Measurements from ENCODE around the gene ANKS1A. TPM values are rescaled to one million over a fixed set of nuclear protein-coding genes. Genes with fewer than 3 reads are reported as not detected.

ANKS1A gene
- polyA plus RNA-seq, 1 of the 3 experiments (the other 2 are of a cell fraction) = 7.6 TPM

DNA sequence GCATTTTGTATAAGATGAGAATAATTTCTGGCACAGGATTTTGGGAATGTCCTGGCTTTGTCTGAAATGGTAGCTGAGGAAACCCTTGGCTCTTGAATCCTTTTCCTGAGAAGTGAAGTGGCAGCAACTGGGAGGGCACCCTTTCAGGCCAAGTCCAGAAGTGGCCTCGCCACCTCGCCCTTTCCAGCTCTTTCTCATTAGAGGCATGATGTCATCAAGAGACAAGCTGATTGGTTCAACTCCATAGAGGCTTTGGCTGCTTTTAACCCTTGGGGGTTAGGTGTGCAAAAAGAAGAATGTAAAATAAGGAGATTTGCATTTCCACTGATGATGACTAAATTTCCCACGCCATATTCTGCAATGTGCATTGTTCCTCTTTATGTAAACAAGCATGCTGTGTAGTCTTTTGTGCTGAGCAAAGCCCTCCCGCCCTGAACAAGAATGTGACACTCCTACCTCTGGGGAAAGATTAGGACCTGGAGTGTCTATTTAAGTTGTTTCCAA is 135.5 kb downstream of the ANKS1A start (continued):
- TF ChIP-seq, protein P1, sequence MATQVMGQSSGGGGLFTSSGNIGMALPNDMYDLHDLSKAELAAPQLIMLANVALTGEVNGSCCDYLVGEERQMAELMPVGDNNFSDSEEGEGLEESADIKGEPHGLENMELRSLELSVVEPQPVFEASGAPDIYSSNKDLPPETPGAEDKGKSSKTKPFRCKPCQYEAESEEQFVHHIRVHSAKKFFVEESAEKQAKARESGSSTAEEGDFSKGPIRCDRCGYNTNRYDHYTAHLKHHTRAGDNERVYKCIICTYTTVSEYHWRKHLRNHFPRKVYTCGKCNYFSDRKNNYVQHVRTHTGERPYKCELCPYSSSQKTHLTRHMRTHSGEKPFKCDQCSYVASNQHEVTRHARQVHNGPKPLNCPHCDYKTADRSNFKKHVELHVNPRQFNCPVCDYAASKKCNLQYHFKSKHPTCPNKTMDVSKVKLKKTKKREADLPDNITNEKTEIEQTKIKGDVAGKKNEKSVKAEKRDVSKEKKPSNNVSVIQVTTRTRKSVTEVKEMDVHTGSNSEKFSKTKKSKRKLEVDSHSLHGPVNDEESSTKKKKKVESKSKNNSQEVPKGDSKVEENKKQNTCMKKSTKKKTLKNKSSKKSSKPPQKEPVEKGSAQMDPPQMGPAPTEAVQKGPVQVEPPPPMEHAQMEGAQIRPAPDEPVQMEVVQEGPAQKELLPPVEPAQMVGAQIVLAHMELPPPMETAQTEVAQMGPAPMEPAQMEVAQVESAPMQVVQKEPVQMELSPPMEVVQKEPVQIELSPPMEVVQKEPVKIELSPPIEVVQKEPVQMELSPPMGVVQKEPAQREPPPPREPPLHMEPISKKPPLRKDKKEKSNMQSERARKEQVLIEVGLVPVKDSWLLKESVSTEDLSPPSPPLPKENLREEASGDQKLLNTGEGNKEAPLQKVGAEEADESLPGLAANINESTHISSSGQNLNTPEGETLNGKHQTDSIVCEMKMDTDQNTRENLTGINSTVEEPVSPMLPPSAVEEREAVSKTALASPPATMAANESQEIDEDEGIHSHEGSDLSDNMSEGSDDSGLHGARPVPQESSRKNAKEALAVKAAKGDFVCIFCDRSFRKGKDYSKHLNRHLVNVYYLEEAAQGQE (IDR thresholded peaks at IDR 0.05; ENCODE audit: low read depth, low read length) = no peak

DNA sequence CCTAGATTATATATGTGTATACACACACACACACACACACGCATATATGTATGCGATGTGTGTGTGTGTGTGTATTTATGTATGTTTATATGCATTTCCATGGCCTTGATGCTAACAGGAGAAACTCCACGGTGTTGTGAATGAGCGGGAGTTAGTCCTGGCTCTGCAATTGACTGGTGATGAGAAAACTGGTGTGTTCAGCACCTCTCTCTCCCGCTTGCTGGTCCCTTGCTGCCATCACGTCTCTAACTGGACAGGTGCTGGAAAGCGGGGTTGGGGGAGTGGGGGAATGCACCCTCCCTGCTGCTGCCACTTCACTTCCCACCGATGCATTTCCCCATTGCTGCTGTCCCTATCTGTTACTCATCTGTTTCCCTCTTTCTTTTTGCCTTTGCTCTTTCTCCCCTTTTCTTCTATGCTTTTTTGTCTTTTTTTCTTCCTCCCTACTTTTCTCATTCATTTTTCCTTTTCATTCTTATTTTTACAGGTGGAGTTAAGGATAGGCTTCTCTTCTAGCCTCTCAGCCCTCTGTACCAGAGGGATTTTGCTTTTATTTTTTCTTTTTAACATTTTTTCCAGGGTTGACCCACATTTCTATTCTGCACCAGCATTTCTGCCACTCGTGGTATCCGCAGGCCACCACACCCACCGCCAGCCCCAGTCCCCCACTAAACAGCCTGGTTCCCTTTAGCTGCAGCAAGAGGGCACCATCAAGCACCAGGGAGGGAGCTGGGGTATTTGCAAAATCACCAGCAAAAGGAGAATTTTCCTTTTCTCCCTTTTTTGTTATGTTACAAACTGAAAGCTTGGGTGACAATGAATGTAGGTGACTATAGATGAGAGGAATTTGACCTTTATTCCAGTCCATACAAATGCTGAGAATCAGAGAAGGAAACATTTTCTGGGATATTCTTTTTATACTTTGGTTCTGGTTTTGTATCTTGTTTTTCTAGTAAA is 136.5 kb downstream of the ANKS1A start:
- peaks cover 9 to 14% of the 10 kb centered on the region in 2 experiments; a peak in 3 of 4 replicates for H3K4me1 ChIP-seq (ENCODE audit: control insufficient read depth in 1 of 2, insufficient read depth in 2 of 2, low read depth in 1 of 2, low read length in 1 of 2)
- no peaks in the 10 kb centered on the region for H3K9me3 ChIP-seq
- no peak for DNase-seq
- no peaks in the 10 kb centered on the region for H4K20me1 ChIP-seq (ENCODE audit: insufficient read depth)
- H3K36me3 ChIP-seq (replicated peaks in 1 of 2; ENCODE audit: control insufficient read depth in 1 of 2, insufficient read depth in 2 of 2, low read length in 1 of 2) = peaks cover 2 to 4% of the 10 kb centered on the region in 2 experiments
- H3K9ac ChIP-seq = no peak overlapping the region; the same call in 1 of the 2 replicates
- no peak for TF ChIP-seq GABPA (IDR thresholded peaks at IDR 0.05; ENCODE audit: low read depth)
- TF ChIP-seq, protein P2, sequence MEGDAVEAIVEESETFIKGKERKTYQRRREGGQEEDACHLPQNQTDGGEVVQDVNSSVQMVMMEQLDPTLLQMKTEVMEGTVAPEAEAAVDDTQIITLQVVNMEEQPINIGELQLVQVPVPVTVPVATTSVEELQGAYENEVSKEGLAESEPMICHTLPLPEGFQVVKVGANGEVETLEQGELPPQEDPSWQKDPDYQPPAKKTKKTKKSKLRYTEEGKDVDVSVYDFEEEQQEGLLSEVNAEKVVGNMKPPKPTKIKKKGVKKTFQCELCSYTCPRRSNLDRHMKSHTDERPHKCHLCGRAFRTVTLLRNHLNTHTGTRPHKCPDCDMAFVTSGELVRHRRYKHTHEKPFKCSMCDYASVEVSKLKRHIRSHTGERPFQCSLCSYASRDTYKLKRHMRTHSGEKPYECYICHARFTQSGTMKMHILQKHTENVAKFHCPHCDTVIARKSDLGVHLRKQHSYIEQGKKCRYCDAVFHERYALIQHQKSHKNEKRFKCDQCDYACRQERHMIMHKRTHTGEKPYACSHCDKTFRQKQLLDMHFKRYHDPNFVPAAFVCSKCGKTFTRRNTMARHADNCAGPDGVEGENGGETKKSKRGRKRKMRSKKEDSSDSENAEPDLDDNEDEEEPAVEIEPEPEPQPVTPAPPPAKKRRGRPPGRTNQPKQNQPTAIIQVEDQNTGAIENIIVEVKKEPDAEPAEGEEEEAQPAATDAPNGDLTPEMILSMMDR (IDR thresholded peaks at IDR 0.05) = 0 out of 2 replicates have a peak, but pooled peaks have one; percentile 6
- no peak overlapping the region for H3K4me2 ChIP-seq
- no peaks in the 10 kb centered on the region for H3K9me2 ChIP-seq
- CTCF ChIA-PET = interaction anchor here (0.6 to 2.2 kb wide), 3 partner anchors 11 to 126 kb away, joined by 3 to 5 read pairs (median 3); no protein-coding TSS in a partner anchor
- H3K79me2 ChIP-seq (ENCODE audit: insufficient read depth) = no peaks in the 10 kb centered on the region
- H3K27ac ChIP-seq (ENCODE audit: low read depth in 2 of 2, low read length in 1 of 2) = no peak overlapping the region
- 95% methylated on average over 10 of the region's 11 CpGs for WGBS (ENCODE audit: low lambda C conversion rate)
- no peak overlapping the region for H3K4me3 ChIP-seq (ENCODE audit: low read depth in 2 of 2, low read length in 1 of 2)
- H2AFZ ChIP-seq (ENCODE audit: low read depth) = no peak overlapping the region
- POLR2A ChIA-PET = no interaction called here
- H3F3A ChIP-seq (replicated peaks; ENCODE audit: insufficient read depth) = no peaks in the 10 kb centered on the region
- H3K27me3 ChIP-seq (ENCODE audit: insufficient read depth) = no peaks in the 10 kb centered on the region
